KOPT-K1 (cell line): ENCODE measurements around the gene PIGL.
"Not testable (repeated sequence)": the region's sequence is repeated elsewhere in the genome, so short reads cannot be mapped to it uniquely, and the experiment has no call there.

Experiments
- H3K27ac ChIP-seq: fragments of 200-600 bp; sonication (generic); 2 replicates; pipeline ENCODE4 v1.5.1; 2016; ENCODE audit warnings: antibody characterized with exemption, mild to moderate bottlenecking, low read depth, low read length; ENCODE audit not compliant: poor library complexity, severe bottlenecking
- H3K36me3 ChIP-seq: fragments of 200-600 bp; sonication (generic); 2 replicates; pipeline ENCODE4 v1.5.1; 2017; ENCODE audit warnings: antibody characterized with exemption, mild to moderate bottlenecking, low read length, moderate library complexity; ENCODE audit not compliant: insufficient read depth
- H3K9me3 ChIP-seq: fragments of 200-600 bp; sonication (generic); 2 replicates; pipeline ENCODE4 v1.5.1; 2017; ENCODE audit warnings: antibody characterized with exemption, low read length, mild to moderate bottlenecking; ENCODE audit not compliant: insufficient read depth, poor library complexity, severe bottlenecking

Gene PIGL

DNA sequence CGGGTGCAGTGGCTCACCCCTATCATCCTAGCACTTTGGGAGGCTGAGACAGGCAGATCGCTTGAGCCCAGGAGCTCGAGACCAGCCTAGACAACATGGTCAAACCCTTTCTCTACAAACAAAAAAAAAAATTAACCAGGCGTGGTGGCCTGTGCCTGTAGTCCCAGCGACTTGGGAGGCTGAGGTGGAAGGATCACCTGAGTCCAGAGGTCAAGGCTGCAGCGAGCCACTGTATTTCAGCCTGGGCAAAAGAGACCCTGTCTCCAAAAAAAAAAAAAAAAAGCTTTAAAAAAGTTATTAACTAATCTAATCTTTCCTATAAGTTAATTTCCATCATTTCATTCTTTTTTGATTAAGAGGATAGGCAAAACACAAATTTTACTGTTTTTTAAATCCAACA is 4.2 kb upstream of the PIGL start:
- no peaks in the 10 kb centered on the region for H3K9me3 ChIP-seq
- no peak overlapping the region for H3K27ac ChIP-seq
- no peaks in the 10 kb centered on the region for H3K36me3 ChIP-seq

DNA sequence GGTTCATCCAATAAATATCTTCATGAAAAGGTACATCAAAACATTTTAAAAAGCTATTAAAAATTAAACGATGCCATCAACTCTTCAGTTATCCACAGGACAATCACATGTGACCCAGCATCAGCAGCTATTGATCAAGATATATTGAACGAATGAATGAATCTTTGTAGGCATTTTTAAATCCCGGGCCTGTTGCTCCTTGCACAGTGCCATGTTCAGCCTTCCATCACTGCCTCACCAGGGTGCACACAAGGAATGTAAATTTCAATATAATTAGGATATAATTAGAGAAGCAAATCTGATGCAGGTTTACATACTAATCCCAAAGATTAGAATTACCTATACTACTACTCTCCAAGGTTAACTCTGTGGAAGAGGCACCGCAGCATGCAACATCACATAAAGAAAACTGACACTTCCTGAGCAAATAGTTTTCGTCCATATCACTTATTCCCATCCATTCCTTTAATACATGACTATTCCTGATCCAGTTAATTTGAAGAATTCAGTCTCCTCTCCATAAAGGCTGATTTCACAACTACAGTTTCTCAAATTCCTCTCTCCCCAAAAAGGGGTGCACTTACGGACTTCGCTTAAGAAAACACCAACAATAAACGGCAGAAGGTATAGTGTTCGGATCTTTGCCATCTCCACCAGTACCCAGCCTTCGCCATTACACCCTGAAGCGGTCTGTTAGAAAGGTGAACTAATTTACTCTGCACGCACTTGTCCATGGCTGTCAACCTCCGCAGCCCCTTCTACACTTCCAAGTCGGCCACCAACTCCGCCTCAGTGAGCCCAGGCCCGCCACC is 2.6 kb upstream of the PIGL start:
- H3K36me3 ChIP-seq: no peaks in the 10 kb centered on the region; the same call in 1 of the 2 replicates
- H3K9me3 ChIP-seq: no peaks in the 10 kb centered on the region
- H3K27ac ChIP-seq: peak overlapping the region; percentile 95

DNA sequence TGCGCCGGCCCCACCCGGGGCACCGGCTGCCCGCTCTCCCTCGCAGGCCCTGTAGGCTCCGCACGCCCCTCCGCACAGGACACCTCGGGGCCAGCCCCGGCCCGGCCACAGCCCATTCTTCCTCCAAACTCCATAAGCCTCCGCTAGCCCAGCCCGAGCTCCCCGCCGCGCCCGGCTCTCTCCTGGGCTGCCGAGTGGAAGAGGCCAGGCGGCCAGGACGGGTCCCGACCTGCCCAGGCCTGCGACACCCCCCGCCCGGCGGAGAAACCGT is 2.1 kb upstream of the PIGL start:
- Histone ChIP-seq H3K27ac (peak overlapping the region; percentile 95), H3K36me3 (no peaks in the 10 kb centered on the region; the same call in 1 of the 2 replicates), H3K9me3 (no peaks in the 10 kb centered on the region)

DNA sequence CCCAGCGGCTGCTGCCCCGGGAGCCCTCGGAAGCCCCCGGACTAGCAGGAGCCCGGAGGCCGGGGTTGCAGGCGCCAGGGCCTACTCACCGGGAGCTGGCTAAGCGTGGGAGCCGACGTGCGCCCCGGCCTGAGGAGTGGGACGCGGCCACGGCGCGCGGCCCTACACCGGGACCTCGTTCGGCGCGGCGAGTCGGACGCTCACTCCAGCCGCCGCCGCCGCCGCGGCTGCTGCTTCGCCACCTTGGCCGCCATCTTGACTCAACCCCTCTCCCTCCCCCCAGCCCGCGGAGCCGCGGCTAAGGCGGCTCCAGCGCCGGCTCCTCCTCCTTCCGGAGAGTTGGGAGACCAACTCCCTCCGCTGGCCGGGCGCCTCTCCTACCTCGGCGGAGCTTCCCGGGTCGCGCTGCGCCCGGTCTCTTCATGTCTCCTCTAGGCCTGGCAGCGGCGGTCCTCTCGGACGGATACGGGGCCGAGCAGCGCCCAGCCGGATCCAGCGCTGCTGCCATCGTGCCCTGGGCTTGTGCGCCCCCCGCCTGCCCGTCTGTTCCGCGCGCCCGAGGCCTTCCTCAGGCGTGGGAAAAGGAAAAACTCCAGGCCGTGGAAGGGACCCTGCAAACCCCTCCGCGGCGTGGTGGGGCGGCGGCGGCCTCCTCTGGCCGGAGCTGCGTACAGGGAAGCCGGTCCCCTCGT is 1.6 kb upstream of the PIGL start, which contains the start of gene NCOR1:
NCOR1 (minus strand) TSS at position 262 of the 692 bp plus-strand sequence. CDS start 20,965 bp downstream, outside the sequence.
- Histone ChIP-seq H3K36me3 (peaks cover 1% of the 10 kb centered on the region; the same call in 1 of the 2 replicates), H3K9me3 (no peaks in the 10 kb centered on the region), H3K27ac (peak within 1 kb of the TSS; percentile 95)

DNA sequence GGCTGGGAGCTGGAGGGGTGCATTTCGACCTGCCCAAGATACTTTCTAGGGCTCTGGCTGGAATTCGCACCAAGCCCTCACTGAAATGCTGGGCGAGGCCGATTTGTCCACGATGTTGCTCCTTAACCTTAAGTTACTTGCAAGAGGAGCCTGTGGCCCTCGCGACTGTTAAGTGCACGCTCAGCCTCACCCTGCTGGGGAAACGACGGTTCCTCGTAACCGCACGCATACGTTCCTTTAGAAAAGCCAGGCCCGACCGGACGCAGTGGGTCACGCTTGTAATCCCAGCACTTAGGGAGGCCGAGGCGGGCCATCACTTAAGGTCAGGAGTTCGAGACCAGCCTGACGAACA is 1.1 kb upstream of the PIGL start:
- Histone ChIP-seq H3K27ac (peak overlapping the region; percentile 95), H3K9me3 (no peaks in the 10 kb centered on the region), H3K36me3 (peaks cover 6% of the 10 kb centered on the region; the same call in 1 of the 2 replicates)

DNA sequence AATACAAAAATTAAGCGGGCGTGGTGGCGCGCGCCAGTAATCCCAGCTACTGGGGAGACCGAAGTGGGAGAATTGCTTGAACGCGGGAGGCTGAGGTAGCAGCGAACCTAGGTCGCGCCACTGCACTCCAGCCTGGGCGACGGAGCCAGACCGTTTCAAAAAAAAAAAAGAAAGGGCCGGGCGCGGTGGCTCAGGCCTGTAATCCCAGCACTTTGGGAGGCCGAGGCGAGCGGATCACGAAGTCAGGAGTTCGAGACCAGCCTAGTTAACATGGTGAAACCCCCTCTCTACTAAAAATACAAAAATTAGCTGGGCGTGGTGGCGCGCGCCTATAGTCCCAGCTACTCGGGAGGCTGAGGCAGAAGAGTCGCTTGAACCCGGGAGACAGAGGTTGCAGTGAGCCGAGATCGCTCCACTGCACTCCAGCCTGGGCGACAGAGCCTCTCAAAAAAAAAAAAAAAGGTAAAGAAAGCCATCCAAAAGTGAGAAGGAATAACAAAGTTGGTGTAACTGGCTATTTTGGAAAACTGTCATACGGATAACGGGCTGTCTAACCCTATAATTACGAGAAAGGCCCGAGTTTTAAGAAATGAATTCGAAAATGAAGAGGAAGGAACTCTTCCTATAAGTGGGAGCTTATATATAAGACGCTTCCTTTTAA is 539 bp upstream of the PIGL start:
- peak overlapping the region; percentile 95 for H3K27ac ChIP-seq
- not testable (repeated sequence) for H3K9me3 ChIP-seq, H3K36me3 ChIP-seq

DNA sequence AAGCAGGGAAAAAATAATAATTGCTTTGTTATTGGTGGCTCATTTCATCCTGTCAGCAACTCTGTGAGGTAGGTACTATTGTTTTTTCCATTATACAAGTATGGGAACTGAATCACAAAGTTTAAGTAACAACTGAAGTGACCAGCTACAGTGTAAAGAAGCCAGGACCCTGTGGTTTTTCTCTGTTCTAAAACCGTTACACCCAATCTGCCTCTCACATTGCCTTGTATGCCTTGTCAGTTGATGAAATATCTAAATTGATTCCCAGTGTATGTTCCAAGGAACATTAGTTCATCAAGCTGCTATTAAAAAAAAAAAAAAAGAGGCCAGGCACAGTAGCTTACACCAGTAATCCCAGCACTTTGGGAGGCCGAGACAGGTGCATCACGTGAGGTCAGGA is 5.4 kb downstream of the PIGL start:
- H3K9me3 ChIP-seq: no peaks in the 10 kb centered on the region
- H3K27ac ChIP-seq: no peak overlapping the region
- H3K36me3 ChIP-seq: peaks cover 31% of the 10 kb centered on the region; the same call in 1 of the 2 replicates

DNA sequence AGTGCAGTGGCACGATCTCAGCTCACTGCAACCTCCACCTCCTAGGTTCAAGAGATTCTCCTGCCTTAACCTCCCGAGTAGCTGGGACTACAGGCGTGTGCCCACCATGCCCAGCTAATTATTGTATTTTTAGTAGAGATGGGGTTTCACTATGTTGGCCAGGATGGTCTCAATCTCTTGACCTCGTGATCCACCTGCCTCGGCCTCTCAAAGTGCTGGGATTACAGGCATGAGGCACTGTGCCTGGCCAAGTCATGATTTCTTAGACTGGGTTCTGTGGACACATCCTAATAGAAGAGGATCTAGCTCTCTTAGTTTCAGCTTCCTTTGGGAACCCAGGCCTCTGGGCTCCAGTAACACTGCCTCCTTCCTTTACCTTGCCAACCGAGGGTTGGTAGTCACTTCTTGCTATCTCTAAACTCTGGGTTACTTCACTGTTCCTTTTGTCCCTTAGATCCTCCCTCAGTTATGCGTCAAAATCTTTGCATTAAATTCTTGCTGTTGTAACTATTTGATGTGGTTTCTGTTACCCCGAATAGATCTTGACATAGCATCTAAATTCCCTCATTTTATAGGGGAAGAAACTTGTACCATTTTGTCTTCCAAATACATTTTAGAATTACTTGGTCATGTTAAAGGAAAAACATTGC is 13.0 kb downstream of the PIGL start:
- Histone ChIP-seq H3K27ac (peak overlapping the region; percentile 19), H3K36me3 (peaks cover 17% of the 10 kb centered on the region; the same call in 1 of the 2 replicates)
- H3K9me3 ChIP-seq: not testable (repeated sequence)

DNA sequence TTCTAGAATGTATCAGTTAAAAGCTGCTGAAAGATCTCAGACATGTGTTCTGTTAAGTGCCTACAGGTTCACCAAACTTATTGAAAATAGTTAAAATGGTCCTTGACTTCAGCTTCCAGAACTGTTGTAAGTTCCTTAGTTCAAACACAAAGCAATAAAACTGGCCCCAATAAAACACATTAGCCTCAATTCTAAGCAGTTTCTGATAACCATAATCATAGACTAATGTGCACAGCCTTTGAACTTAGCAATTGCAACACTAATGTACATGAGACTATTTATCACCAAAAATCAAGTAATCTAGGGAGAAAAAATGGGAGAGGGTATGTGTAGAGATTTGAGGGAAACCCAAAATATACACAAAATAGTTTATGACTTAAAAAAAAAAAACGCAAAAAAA is 15.4 kb downstream of the PIGL start:
- peaks cover 19% of the 10 kb centered on the region; the same call in 1 of the 2 replicates for H3K36me3 ChIP-seq
- H3K27ac ChIP-seq: no peak overlapping the region
- no peaks in the 10 kb centered on the region for H3K9me3 ChIP-seq

DNA sequence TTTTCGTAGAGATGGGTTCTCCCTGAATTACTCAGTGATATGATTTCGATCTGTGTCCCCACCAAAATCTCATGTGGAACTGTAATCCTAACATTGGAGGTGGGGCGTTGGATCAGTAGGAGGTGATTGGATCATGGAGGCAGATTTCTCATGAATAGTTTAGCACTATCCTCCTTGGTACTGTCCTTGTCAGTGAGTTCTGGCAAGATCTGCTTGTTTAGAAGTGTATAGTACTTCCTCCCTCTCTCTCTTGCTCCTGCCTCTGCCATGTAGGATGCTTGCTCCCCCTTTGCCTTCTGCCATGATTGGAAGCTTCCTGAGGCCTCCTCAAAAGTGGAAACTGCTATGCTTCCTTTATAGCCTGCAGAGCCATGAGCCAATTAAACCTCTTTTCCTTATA is 22.9 kb downstream of the PIGL start:
- no peak overlapping the region for H3K27ac ChIP-seq
- peaks cover 18% of the 10 kb centered on the region; the same call in 1 of the 2 replicates for H3K36me3 ChIP-seq
- no peaks in the 10 kb centered on the region for H3K9me3 ChIP-seq

DNA sequence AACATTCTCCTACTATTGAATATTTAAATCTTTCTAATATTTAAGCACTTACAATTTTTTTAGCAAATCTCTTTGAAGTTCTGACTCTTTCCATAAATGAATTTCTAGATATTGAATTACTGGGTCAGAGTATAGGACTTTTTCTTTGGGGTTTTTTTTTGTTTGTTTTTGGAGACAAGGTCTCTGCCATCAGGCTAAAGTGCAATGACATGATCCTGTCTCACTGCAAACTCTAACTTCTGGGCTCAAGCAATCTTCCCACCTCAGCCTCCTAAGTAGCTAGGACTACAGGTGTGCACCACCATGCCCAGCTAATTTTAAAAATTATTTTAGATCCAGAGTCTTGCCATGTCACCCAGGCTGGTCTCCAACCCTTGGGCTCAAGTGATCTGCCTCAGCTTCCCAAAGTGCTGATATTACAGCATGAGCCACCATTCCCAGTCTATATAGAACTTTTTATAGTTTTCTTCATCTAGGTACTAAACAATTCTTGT is 24.9 kb downstream of the PIGL start:
- Histone ChIP-seq H3K9me3 (no peaks in the 10 kb centered on the region), H3K27ac (no peak overlapping the region)

DNA sequence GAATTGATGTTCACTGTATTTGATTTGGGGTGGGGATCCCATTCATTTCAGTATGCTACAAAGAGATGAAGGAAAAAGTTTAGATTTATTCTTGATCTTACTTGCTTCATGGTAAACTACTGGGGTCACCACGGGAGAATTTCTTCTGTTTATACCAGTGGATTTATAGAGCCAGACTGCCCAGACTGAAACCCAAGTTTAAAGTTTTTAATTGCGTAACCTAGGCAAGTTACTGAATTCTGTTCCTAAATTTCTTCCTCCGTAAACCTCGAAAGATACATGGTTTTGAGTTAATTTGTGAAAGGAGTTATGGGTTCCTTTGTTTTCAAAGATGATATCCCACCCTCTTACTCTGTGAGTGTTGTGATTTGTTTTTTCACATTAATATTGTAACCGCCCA is 26.4 kb downstream of the PIGL start:
- Histone ChIP-seq H3K36me3 (no peaks in the 10 kb centered on the region), H3K9me3 (no peaks in the 10 kb centered on the region), H3K27ac (no peak overlapping the region)

More for the DNA sequence above, 24.9 kb downstream of the PIGL start:
- peaks cover 5% of the 10 kb centered on the region; the same call in 1 of the 2 replicates for H3K36me3 ChIP-seq

DNA sequence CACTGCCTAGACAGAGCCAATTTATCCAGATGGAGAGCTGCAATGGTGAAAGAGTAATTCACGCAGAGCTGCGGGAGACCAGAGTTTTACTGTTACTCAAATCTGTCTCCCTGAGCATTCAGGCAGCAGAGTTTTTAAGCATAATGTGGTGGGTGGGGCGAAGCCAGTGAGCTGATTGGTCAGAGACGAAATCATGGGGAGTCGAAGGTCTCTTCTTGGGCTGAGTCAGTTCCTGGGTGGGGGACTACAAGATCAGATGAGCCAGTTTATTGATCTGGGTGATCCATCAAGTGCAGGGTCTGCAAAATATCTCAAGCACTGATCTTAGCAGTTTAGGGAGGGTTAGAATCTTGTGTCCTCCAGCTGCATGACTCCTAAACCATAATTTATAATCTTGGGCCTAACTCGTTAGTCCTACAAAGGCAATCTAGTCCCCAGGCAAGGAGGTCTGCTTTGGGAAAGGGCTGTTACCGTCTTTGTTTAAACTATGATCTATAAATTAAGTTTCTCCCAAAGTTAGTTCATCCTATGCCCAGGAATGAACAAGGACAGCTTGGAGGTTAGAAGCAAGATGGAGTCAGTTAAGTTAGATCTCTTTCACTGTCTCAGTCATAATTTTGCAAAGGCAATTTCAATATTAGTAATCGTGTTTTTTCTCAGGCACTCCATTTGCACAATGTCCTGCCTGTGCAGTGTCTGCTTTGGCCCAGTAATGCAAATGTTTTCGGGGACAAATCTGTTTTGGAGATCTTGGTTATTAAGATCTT is 27.0 kb downstream of the PIGL start:
- H3K36me3 ChIP-seq: no peaks in the 10 kb centered on the region
- no peak overlapping the region for H3K27ac ChIP-seq
- H3K9me3 ChIP-seq: no peaks in the 10 kb centered on the region

DNA sequence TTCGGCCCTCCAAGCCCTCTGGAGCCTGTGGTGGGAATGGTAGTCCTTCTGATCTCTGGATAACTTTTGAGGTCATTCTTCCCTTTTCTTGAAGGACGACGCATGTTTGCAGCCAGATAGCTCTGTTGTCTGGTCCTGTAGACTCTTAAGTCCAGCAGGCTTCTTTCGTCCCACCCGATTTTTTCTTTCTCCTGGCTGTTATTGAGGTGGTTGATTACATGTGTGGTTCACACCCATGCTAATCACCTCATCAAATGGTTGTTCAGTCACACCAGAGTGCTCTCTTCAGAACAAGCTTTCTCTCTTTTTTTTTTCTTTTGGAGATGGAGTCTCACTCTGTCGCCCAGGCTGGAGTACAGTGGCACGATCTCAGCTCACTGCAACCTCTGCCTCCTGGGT is 30.6 kb downstream of the PIGL start:
- H3K27ac ChIP-seq: no peak overlapping the region
- no peaks in the 10 kb centered on the region for H3K9me3 ChIP-seq
- no peaks in the 10 kb centered on the region for H3K36me3 ChIP-seq
